CD4-positive, alpha-beta T cell treated with Interleukin-2 at 100 ng/mL for 4 hours (primary cell): ENCODE data around the gene AK5.
A peak's percentile ranks its signal among the peaks of the same experiment; 100 is the strongest.

Experiments
- DNase-seq: peaks from one replicate; pipeline ENCODE4 v3.0.0-alpha.2; 2020; ENCODE audit warnings: low spot score

Gene AK5, protein sequence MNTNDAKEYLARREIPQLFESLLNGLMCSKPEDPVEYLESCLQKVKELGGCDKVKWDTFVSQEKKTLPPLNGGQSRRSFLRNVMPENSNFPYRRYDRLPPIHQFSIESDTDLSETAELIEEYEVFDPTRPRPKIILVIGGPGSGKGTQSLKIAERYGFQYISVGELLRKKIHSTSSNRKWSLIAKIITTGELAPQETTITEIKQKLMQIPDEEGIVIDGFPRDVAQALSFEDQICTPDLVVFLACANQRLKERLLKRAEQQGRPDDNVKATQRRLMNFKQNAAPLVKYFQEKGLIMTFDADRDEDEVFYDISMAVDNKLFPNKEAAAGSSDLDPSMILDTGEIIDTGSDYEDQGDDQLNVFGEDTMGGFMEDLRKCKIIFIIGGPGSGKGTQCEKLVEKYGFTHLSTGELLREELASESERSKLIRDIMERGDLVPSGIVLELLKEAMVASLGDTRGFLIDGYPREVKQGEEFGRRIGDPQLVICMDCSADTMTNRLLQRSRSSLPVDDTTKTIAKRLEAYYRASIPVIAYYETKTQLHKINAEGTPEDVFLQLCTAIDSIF

GRCh38 chr1:77281491-77282186, at the start of gene AK5:
AK5 (plus strand) TSS chr1:77282019; CDS start chr1:77282314, 295 bp downstream.
- peak; percentile 20 for DNase-seq

- DNase-seq: no peak
These were observed 49.0 kb upstream of the AK5 start for GRCh38 chr1:77232829-77233228.

- no peak for DNase-seq
These were observed 47.7 kb upstream of the AK5 start for GRCh38 chr1:77234096-77234495.

DNA sequence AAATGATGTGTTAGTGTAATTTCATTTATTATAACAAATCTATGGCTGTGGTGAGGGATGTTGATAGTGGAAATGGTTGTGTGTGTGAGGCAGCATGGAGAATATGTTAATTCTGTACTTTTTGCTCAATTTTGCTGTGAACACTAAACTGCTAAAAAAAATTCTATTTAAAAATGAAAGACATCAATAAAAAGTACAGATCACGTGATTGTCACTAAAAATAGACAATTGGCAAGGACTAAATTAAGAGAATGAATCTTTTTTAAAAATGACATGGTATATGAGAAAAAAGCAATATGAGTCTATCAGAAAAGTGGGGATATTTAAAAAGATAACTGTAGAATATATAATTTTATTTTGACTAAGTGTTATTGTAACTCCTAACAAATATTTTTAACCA, 46.9 kb upstream of the AK5 start:
- DNase-seq: no peak

DNA sequence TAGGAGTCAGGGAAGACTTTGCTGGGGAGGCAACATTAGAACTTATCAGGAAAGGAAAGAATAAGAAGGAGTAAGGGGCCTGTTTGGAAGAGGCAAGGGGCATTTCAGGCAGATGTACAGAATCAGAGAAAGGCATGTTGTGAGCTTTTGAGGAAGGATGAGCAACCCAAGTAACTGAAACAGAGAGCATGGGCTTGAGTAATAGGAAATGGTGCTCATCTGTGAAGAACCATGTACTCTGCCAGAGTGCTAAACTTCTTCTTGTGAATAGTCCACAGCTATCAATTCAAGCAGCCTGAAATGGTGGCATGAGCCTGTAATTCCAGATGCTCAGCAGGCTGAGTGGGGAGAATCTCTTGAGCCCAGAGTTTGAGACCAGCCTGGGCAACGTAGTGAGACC, 43.4 kb upstream of the AK5 start:
- DNase-seq: no peak

GRCh38 chr1:77239311-77239710, 42.5 kb upstream of the AK5 start:
- DNase-seq: no peak

- DNase-seq: no peak
These were observed 36.0 kb upstream of the AK5 start for GRCh38 chr1:77245830-77246229.

DNA sequence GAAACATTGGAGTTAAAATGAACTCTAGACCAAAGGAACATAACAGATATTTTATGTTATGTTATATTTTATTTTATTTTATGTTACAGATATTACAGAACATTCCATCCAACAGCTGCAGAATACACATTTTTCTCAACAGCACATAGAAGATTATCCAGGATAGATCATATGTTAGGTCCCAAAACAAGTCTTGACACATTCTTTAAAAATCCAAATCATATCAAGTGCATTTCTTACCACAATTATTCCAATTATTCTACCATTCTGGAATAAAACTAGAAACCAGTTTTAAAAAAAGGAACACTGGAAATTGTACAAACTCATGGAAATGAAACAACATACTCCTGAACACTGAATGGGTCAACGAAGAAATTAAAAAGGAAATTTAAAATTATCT, 31.7 kb upstream of the AK5 start:
- DNase-seq: no peak

- DNase-seq: no peak
These were observed 28.6 kb upstream of the AK5 start for GRCh38 chr1:77253211-77253610.

- no peak for DNase-seq
These were observed 18.1 kb upstream of the AK5 start for GRCh38 chr1:77263708-77264107.

GRCh38 chr1:77265180-77265579, 16.6 kb upstream of the AK5 start:
- no peak for DNase-seq

DNA sequence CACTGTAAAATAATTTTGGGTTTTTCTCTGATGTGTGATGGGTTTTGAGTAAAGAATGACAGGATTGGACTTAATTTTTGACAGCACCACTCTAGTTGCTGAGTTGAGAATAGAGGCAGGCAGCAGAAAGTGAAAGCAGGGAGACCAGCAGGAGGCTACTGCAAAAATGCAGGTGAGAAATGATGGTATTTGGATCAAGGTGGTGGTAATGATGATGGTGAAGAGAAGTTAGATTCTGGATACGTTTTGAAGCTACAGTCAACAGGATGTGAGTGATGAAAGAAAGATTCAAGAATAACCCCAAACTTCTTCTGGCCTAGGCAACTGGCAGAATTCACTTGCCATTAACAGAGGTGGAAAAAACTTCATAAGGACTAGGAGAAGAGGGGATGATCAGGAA, 14.8 kb upstream of the AK5 start:
- DNase-seq: no peak

GRCh38 chr1:77271852-77272580, 9.8 kb upstream of the AK5 start:
- no peak for DNase-seq

DNA sequence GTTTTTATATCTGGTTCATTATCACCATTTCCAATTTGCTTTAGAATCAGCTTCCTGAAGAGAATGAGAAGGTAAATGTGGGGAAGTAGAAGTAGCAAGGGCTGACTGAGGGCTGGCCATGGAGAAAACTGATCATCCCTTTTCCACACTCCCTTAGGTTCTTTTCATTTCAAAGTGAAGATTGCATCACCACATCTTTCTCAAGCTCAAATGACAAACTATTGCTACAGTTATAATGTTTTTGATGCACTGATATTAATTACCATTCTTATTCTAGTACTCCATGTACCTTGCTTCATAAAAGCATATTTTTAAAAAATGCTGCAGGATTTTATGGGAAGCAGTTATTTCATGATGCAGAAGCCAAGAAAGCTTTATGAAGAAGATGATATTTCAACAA, 7.9 kb upstream of the AK5 start:
- DNase-seq: no peak

DNA sequence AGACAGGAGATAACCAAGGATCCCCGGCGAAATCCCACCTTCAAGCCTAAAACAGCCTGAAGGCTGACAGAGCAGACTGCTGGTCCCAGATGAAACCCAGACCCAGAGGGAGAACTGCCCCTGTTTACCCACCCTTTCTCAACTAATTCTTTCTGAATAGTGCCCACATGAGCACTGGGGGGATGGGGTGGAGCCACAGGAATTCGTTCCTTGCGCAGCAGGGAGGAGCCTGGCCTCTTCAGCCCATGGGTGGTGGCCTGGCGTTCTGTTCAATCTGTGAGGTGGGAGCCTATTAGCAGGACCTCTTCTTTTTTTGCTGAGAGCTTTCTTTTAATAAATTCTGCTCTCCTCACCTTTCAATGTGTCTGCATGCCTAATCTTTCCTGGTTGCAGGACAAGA, 6.6 kb upstream of the AK5 start:
- DNase-seq: no peak

DNA sequence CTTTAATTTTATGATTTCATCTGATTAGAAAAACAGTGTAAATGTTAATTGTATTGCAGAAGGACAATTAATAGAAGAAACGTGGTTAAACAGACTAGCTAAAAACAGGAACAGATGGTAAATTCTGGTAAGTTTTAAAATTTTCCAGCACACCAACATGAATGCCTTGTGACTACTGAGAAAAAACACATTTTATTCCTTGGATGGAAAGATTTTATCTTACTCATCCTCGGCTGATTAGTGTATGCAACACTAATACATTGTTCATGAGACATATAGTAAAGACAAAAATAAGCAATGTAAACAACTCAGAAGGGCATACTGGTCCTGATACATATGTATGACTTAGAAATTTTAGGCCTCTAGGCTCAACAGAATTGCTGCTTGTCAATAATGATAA, 4.9 kb upstream of the AK5 start:
- DNase-seq: no peak

GRCh38 chr1:77279929-77280328, 1.9 kb upstream of the AK5 start:
- DNase-seq: no peak

DNA sequence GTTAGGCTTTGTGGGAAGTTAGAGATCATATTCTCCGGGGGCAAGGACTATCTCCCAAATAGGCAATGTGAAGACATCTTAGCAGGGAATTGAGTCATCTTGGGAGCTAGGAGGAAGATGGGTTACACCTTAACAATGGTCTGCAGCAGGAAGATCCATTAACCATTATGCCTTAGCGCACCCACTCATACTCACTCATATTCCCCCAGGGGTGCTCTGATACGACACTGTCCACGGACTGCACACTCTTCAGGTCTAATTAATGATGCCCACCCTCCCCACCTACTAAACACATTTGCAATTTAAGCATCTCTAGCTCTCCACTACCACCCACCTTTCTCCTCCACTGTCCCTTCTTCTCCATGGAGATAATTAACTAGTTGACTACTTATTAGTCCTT, 857 bp upstream of the AK5 start:
- DNase-seq: no peak

GRCh38 chr1:77282187-77282865, 507 bp downstream of the AK5 start:
- peak; percentile 18 for DNase-seq

DNA sequence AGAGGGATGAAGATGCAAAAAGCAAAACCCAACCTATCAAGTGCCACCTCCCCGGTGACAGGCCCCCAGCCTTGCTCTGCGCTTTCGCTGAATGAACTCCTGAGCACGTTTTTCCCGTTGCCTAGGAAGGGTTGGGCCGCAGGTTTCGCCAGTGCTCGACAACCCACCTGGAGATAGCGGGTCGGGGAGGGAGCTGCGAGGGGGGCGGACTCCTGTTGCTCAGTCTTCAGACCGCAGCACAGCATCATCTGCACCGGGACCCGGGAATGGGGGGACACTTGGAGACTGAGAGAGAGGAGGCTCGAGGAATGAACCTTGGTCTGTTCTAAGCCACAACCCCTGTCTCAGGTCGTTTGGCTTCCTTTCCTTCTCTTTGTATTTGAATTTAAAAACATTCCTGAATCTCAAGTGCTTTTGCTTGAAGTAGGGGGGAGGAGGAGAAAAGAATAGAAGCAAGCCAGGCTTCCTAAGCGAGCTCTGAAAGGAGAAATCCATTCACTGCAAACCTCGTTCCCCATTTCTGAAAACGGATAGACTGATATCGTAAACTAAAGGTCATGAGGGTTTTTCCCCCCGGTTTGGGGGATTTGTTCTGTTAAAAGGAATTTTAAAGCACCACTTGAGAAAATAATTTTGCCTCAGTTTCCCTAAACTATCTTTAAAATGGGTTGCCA, 1.2 kb downstream of the AK5 start:
- DNase-seq: no peak

GRCh38 chr1:77283701-77284425, 2.0 kb downstream of the AK5 start:
- no peak for DNase-seq
